BE2C (cell line): ENCODE data around the gene POLR3H.

ENCODE experiments used
- DNase-seq: peaks from one replicate; pipeline ENCODE4 v3.0.0-alpha.2; 2020
- H3K27me3 ChIP-seq: fragments of 250-450 bp; sonication (Bioruptor Pico); 2 replicates; pipeline ENCODE4 v1.5.1; 2020; ENCODE audit warnings: mild to moderate bottlenecking
- H3K36me3 ChIP-seq: fragments of 250-450 bp; sonication (Bioruptor Pico); 2 replicates; pipeline ENCODE4 v1.5.1; 2020; ENCODE audit warnings: mild to moderate bottlenecking
- H3K4me1 ChIP-seq: fragments of 250-450 bp; sonication (Bioruptor Pico); 2 replicates; pipeline ENCODE4 v1.5.1; 2020
- H3K4me3 ChIP-seq: 2 replicates; pipeline ENCODE4 v1.5.1; 2011; ENCODE audit warnings: low read depth, low read length
- H3K9me3 ChIP-seq: fragments of 250-450 bp; sonication (Bioruptor Pico); 2 replicates; pipeline ENCODE4 v1.5.1; 2020
- TF ChIP-seq, protein P1 (sequence below): IDR thresholded peaks from 2 replicates; pipeline ENCODE4 v1.5.1; 2012; ENCODE audit warnings: mild to moderate bottlenecking, low read depth, low read length

Gene POLR3H

DNA sequence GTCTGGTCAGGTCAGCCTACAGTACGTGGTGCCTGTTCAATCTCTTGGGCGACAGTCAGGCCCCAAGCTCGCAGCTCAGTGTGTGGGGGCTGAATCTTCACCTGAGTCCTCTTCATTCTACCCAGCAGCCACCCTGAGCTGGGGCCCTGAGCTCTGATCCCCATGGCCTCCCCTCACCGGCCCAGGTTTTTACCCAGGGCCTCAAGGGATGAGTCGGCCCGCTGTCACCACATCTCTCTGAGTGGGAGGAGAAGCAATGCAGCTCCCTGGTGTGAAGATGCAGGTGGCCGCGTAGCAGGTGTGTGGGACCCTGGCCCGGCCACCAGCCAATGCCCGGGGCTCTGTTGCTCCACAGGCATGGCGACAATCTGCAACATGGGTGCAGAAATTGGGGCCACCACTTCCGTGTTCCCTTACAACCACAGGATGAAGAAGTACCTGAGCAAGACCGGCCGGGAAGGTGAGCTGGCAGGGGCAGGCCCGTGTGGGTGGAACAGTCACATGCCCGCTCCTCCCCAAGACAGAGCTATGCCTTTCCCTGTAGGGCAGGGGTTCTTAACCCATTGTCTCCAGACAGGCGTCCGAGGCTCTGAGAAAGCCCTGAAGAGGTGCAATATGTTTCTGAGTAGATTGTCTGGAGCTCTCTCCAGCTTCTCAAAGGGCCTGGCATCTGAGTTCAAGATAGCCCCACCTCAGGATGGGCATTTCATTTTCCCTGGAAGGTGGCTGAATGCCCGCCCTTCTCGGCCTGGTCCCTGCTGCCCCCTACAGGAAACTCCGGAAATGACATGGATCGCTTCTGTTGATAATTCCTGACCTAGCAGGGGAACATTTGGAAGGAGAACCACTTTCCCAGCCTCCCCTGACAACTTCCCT, 26.9 kb downstream of the POLR3H start:
- H3K9me3 ChIP-seq, result no peaks in the 10 kb centered on the region
- H3K36me3 ChIP-seq, result peaks cover 41% of the 10 kb centered on the region
- H3K27me3 ChIP-seq, result no peaks in the 10 kb centered on the region
- H3K4me1 ChIP-seq, result no peaks in the 10 kb centered on the region
- TF ChIP-seq, protein P1, sequence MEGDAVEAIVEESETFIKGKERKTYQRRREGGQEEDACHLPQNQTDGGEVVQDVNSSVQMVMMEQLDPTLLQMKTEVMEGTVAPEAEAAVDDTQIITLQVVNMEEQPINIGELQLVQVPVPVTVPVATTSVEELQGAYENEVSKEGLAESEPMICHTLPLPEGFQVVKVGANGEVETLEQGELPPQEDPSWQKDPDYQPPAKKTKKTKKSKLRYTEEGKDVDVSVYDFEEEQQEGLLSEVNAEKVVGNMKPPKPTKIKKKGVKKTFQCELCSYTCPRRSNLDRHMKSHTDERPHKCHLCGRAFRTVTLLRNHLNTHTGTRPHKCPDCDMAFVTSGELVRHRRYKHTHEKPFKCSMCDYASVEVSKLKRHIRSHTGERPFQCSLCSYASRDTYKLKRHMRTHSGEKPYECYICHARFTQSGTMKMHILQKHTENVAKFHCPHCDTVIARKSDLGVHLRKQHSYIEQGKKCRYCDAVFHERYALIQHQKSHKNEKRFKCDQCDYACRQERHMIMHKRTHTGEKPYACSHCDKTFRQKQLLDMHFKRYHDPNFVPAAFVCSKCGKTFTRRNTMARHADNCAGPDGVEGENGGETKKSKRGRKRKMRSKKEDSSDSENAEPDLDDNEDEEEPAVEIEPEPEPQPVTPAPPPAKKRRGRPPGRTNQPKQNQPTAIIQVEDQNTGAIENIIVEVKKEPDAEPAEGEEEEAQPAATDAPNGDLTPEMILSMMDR, result peak; percentile 92
- no peak overlapping the region for H3K4me3 ChIP-seq
- peak; percentile 76 for DNase-seq

DNA sequence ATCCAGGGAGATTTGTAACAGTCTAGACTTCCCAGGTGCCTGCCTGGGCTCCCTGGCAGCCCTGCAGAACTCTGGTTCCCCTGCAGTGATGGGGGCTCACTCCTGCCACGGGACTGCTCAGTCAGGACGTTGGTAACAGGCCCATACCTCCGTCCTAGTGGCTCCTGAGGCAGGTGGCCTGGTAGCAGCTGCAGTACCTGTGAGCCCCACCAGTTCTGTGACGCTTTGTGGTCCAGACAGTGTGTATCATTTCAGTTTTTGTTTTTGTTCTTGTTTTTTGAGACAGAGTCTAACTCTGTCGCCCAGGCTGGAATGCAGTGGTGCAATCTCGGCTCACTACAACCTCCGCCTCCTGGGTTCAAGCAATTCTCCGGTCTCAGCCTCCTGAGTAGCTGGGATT, 27.8 kb downstream of the POLR3H start:
- TF ChIP-seq, protein P1, result no peak
- Histone ChIP-seq H3K4me1 (no peaks in the 10 kb centered on the region), H3K9me3 (no peaks in the 10 kb centered on the region), H3K36me3 (peaks cover 48% of the 10 kb centered on the region), H3K27me3 (no peaks in the 10 kb centered on the region), H3K4me3 (no peak overlapping the region)
- DNase-seq, result no peak

DNA sequence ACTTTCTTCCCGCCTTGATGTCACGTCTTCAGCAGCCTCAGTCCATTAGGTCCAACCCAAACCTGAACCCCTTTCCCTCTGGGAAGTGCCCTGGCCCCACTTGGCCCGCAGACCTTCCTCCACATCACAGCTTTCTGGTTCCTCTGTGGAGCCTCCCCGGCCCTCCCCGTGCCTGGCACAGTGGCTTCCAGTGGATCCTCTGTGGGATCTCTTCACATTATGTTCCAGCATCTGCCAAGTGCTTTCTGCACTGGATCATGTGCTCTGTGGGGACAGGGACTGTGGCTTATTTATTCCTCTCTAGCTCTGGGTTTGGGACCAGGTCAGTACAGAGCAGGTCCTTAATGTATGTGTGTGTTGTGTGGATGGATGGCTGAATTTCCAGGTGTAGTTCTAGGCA, 30.9 kb downstream of the POLR3H start:
- no peak overlapping the region for H3K4me3 ChIP-seq
- no peak for DNase-seq
- no peaks in the 10 kb centered on the region for H3K27me3 ChIP-seq
- H3K4me1 ChIP-seq, result no peaks in the 10 kb centered on the region
- no peaks in the 10 kb centered on the region for H3K9me3 ChIP-seq
- H3K36me3 ChIP-seq, result peaks cover 60% of the 10 kb centered on the region
- TF ChIP-seq, protein P1, result no peak

DNA sequence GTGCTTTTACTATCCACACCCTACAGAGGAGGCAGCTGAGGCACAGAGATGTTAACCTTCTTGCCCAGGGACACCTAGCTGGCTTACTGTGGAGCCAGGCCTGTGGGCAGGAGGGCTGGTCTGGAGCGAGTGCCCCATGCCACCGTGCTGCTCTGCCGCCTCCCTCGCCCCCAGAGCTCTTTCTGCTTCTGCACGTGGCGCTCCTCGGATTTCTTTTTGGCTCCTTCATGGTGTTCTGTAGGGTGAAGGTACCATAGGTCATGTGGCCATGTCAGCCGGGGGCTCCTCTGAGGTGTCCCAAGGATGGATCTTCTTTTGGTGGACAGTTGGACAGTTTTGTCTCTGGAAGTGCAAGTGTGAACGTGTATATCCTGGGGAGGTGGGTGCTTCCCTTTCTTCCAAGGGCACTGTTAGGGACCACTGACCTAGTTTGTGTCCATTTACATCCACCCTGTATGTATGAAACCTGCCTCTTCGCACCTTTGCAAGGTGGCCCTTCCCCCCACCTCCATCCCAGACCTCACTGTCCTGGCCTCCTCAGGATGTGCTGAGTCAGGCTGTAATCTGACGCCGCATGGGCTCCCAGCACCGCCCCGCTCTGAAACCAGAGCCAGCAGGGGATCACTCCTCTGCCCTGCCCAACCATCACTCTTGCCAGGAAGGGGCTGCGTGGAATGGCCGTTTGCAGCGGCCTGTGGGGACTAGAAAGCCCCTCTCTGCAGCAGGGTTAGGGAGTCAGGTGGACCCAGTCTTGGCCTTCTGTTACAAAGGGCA, 31.7 kb downstream of the POLR3H start:
- Histone ChIP-seq H3K27me3 (no peaks in the 10 kb centered on the region), H3K9me3 (no peaks in the 10 kb centered on the region), H3K4me1 (no peaks in the 10 kb centered on the region), H3K36me3 (peaks cover 60% of the 10 kb centered on the region), H3K4me3 (no peak overlapping the region)
- TF ChIP-seq, protein P1, result no peak
- DNase-seq, result peak; percentile 39

DNA sequence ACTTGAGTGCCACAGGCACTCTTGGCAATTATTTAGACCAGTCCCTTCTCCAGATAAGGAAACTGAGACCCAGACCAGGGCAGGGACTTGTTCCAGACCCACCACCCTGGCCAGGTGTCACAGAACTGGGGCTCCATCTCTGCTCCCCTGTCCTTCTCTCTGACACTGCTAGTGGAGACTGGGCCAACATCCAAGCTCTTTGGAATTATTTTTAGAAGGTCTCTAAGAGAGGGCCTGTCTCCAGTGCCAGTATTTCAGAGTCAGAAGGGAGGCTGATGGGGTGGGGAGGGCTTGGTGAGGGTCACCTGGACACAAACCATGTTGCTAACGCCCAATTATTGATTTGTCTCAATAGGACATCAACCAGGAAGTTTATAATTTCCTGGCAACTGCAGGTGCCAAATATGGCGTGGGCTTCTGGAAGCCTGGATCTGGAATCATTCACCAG, 32.7 kb downstream of the POLR3H start:
- H3K4me1 ChIP-seq, result no peaks in the 10 kb centered on the region
- TF ChIP-seq, protein P1, result no peak
- H3K36me3 ChIP-seq, result peaks cover 62% of the 10 kb centered on the region
- DNase-seq, result no peak
- no peaks in the 10 kb centered on the region for H3K9me3 ChIP-seq
- no peaks in the 10 kb centered on the region for H3K27me3 ChIP-seq
- H3K4me3 ChIP-seq, result no peak overlapping the region
